NCI-H2107 treated with DMSO at 0.1 percent for 48 hours (cell line): ENCODE results near the gene ARHGAP6.
"Not testable (repeated sequence)": the region's sequence is repeated elsewhere in the genome, so short reads cannot be mapped to it uniquely, and the experiment has no call there.

Source experiments
- DNase-seq: peaks from one replicate; lab custom pipeline; 2025; ENCODE audit not compliant: unreplicated experiment; lab: John Stamatoyannopoulos, UW

Gene ARHGAP6

DNA sequence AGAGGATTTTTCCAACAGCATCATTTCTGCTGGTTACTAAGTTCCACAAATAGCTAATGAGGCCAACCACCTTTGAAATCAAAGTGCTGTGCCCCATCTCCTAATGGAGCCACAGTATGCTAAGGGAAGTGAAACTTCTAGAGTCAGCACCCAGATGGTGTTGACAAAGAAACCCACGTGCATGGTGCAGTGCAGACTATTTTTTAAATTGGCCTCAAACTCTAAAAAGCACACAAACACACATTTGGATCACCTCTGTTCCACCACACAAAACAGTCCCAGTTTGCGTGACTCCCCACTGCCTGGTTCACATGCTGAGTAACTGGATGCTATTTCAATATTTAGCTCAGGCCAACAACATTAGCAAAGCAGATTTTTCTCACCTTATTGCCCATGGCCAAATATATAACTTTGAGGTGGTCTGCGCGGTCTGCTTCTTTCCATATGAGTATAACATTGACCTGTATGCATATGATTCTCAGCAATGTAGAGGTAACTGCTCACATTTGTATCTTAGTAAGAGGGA lies 302.6 kb downstream of the ARHGAP6 start:
- no peak for DNase-seq

- not testable (repeated sequence) for DNase-seq
Measured at GRCh38 chrX:11361666-11362065, 304.1 kb downstream of the ARHGAP6 start.

GRCh38 chrX:11355944-11356343 lies 309.8 kb downstream of the ARHGAP6 start:
- not testable (repeated sequence) for DNase-seq

DNA sequence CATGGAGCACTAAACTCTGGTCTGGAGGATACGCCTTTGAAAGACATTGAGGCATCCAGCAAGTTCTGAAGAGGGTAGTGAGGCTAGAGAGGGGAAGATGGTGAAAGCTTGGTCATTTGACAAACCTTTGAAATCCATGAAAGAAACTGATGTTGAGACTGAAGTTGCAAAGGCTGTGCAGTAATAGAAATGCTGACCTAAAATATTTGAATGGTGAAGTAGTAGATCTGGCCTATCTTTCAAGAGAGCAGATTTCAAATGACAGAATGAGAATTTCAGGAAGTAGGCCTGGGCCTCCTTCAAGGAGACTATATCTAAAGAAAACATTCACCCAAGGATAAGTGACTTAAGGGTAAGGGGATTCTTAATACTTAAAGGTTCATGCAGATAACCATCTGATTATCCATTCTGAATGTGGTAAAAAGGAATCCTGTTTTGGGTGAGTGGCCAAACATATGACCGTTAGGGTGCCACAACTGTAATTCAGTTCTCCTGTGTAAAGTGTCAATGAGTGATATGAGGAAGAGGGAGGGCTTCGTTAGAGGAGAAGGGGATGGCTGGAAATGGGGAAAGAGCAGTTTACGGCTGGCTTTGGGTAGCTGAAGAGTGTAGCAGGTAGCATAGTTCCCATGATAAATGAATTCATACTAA lies 310.3 kb downstream of the ARHGAP6 start:
- DNase-seq: no peak

GRCh38 chrX:11352296-11352741 lies 313.4 kb downstream of the ARHGAP6 start:
- no peak for DNase-seq

GRCh38 chrX:11351375-11352295 lies 314.1 kb downstream of the ARHGAP6 start:
- DNase-seq: no peak

- DNase-seq: no peak
Measured at GRCh38 chrX:11349661-11350337, 315.9 kb downstream of the ARHGAP6 start.

DNA sequence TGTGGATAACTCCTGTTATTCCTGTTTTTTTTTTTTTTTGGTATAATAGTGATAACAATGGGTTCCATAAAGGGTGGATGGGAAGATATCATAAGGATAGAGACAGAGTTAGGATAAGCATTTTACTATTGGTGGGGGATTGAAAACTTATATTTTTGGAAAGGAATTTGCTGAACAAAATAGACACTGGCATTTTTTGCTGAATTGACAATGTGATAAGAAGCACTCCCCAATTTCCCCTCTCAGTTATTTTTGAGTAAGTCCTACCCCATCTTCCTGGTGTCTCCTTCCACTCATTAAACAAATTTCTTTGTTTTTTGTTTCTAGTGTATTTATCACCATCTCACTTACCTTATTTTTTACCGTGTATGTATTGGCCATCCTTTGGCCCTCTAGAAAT lies 316.7 kb downstream of the ARHGAP6 start:
- no peak for DNase-seq

DNA sequence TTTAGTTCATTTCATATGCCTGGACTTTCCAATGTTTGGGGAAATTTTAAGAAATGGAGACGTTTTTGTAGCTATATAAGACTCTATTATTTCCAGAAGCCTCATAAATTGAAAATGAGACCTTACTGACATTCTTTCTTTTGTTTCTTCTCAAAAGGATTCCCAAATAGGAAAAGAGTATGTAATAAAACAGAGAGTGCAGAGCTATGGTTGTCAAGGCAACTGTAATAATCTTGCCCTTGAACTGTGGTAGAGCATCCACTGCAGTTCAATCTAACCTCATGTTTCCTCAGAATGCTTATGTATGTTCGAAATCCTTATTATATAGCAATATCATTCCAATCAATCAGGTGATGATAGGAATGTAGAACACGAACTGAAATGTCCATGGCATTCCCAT lies 318.4 kb downstream of the ARHGAP6 start:
- no peak for DNase-seq

DNA sequence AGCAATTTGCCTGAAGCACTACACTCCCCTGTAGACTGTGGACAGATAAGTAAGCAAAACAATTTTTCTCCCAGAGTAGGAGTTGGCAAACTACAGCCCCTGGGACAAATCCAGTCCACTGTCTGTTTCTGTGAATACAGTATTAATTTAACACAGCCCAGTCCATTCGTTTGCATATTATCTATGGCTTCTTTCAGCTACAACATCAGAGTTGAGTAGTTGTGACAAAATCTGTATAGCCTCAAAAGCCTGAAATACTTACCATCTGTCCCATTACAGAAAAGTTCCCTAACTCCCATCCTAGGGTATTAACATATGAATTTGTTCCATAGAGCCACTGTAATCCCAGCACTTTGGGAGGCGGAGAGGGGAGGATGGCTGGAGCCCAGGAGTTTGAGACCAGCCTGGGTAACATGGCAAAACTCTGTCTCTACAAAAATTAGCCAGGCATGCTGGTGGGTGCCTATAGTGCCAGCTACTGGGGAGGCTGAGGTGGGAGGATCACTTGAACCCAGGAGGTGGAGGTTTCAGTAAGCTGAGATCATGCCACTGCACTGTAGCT lies 319.5 kb downstream of the ARHGAP6 start:
- no peak for DNase-seq

DNA sequence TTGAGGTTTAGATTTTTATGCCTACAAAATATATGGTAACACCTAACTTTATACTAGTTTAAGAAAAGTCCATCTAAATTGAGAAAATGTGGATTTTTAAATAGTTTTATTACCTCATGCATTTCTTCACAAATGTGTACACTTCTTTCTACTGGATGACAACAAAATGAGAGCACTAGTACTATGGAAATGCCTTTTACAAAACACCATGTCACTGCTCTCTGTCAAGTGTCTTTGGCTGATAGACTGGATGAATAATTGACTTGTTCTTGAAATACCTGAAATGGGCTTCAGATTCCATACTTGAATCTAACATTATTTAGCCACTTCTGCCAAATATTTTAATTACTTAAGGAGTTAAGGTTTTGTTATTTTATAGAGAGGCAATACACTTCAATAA lies 323.0 kb downstream of the ARHGAP6 start:
- DNase-seq: no peak

DNA sequence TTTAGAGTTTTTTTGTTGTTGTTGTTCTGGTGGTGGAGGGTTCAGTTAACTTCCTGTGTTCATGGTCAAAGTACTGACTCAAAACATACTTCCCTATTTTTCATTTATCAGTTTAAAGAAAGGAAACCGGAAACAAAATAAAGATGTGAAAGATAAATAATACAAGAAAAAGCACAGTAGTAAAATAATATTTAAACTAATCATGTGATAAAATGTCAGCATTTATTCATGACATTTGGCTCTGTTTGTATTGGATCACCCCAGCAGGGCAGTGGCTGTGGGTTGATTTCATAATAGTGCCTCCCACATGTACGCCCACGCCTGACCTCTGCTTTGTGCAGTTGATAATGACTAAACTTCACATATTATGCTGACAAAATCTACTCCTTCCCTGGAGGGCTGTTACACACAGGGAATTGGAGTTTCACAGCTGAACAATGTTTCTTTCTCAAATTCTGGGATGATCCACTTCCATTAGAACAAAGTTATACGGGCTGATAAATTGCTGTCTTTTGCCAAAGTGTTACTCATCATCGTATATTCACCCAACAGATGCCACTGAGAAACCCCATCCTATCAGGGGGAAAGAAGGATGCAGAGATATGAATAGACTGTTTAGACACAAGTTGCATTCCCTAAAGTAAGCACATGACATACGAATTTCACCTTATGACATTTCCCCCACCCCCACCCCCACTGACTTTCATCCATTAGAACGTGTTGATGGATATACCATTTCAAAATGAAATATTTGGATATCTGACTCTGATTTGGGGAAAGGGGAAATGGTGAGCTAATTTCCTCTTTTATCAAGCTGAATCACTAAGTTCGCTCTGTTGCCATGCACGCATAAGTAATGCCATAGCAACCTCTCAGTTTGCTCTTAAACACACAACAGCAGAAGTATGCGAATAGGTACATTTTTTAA lies 324.2 kb downstream of the ARHGAP6 start:
- no peak for DNase-seq

GRCh38 chrX:11337292-11338009 lies 328.3 kb downstream of the ARHGAP6 start:
- DNase-seq: no peak

DNA sequence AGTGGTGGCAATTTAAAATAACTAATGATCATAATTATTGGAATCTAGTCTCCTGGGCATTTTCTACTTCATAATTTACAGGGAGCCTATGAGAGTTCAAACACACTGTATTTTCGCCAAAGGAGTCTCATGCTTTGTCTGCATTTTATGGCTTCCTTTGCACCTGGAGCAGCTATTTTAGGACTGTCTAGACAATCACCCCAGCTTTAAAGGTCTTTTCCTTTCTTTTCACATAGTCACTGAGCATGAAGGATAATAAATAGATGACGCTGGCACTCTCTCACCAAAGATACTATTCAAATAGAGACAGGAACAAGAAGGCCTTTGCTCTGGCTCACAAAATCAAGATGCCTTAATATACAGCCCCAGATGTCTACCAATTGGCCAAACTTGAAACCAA lies 329.5 kb downstream of the ARHGAP6 start:
- DNase-seq: no peak

- no peak for DNase-seq
Measured at GRCh38 chrX:11334165-11334564, 331.6 kb downstream of the ARHGAP6 start.

GRCh38 chrX:11331788-11332187 lies 333.9 kb downstream of the ARHGAP6 start:
- DNase-seq: no peak

- DNase-seq: no peak
Measured at GRCh38 chrX:11329021-11329420, 336.7 kb downstream of the ARHGAP6 start.

DNA sequence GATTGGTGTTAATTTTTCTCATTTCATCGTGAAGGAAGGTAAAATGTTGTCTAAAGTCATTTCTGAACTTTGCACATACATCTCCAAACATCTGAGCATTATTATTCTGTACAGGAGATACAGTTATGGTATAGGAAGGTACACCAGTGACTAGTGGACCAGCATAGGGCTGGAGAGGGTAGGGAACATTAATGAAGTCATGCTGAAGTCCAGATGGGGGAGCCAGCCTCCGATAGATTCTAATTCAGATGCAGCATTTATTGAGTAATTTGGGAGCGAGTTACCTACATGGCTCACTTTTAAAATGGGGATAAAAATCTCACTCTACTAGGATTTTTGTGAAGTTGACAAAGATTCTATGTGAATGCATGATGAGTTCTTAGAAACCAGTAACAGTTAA lies 337.6 kb downstream of the ARHGAP6 start:
- DNase-seq: no peak

DNA sequence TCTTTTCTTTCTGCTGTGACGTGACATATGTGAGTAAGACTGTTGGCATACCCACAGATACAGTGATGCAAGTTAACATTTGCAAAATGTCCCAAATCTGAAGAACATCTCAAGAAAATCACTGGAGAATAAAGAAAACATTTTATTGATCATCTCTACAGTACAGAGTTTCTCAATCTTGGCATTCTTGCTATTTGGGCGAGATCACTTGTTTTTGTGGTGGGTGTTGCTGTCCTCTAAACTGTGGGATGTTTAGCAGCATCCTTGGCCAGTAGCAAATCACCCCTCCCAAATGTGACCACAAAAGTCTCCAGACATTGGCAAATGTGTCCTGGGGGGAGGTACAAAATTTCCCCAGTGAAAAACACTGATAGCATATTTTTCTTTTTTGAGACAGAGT lies 343.7 kb downstream of the ARHGAP6 start:
- DNase-seq: no peak
